ENCODE data around the gene FALEC.
A peak's percentile ranks its signal among the peaks of the same experiment; 100 is the strongest.

- peak; percentile 71 for TF ChIP-seq CTCF (IDR thresholded peaks at IDR 0.05)
- TF ChIP-seq ZFX (IDR thresholded peaks at IDR 0.05; ENCODE audit: borderline replicate concordance): no peak
Measured at GRCh38 chr1:150561254-150561973, 45.9 kb downstream of the FALEC start.

Data from 22Rv1 (cell line).